HT1080 (cell line): ENCODE results near the gene HNRNPH1. TPM values are rescaled to one million over a fixed set of nuclear protein-coding genes. Genes with fewer than 3 reads are reported as not detected.

Experiments used
- DNase-seq: peaks from one replicate; pipeline ENCODE4 v3.0.0-alpha.2; 2015; ENCODE audit warnings: low read depth
- small RNA-seq: library from RNA; depleted of rRNA; stranded (forward); fragments of <200 nt; gene quantifications from one replicate; pipeline ENCODE3, GENCODE V24; 2014
- total RNA-seq: library from RNA; depleted of rRNA; stranded (reverse); fragments of >200 nt; shearing (Covaris generic); gene quantifications from 2 replicates; pipeline ENCODE4 v1.2.3, GENCODE V29; 2014; rRNA removed

The HNRNPH1 gene
- total RNA-seq, 1 experiment from 2014 or later = 420 TPM

DNA sequence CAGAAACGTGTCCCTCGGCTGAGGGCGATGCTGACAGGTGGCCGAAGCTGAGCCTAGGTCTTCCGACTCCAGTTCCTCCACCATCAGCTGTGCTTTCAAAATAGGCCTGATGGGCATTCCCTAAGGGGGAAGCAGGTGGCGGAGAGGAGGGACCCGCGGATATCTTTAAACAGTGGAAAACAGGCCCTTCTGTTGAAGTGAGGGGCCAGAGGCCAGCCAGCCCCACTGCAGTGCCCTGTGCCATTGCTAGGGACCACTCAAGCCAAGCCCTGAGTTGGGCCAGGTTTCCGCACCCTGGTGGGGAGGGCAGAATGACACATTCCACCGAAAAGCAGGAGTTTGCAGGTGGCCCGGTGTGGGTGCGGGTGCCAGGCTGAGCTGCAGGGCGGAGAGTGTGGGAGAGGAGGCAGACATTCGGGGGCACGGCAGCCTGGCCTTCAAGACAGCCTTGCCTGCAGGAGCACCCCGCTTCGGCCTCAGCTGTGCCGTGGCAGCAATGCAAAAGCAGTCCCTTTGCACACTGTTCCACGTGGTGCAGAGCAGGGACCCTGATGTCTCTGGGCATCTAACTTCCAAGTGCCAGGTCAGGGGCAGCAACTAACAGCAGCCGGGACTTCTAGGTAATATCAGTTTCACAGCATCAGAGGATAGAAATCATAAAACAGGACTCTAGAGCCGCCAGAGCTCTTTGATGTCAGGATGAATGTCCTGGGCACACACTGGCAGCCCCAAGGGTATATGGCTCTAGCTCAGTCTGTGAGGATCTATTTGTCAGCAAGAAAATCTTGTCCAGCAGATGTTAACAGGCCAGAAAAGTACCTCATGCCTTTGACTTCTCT, 17.2 kb downstream of the HNRNPH1 start:
- DNase-seq = no peak

- no peak for DNase-seq
Observed at GRCh38 chr5:179605026-179605833, 18.2 kb downstream of the HNRNPH1 start.

DNA sequence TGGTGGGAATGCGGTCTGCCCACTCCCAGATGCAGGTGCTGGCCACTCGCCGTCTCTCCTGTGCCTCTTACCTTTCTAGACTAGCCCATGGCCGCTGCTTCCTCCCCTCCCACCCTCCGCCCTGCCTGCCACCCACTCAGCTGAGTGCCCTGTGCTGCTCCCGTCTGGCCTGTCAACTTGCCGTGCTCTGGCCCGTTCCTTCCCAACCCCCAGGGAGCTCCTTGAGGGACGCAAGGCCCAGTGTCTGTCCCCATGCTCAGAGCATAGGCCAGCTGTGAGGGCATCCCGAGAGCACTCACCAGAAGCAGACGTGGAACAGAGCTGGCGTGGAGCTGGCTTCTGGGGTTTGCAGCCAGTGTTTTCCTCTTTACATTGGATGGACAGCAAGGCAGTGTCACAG, 20.2 kb downstream of the HNRNPH1 start:
- no peak for DNase-seq

GRCh38 chr5:179601871-179602625, 21.4 kb downstream of the HNRNPH1 start:
- DNase-seq = no peak

- DNase-seq = no peak
Observed at GRCh38 chr5:179599973-179600372, 23.5 kb downstream of the HNRNPH1 start.

- DNase-seq = no peak
Observed at GRCh38 chr5:179599566-179599965, 23.9 kb downstream of the HNRNPH1 start.

- no peak for DNase-seq
Observed at GRCh38 chr5:179599100-179599499, 24.4 kb downstream of the HNRNPH1 start.

GRCh38 chr5:179596421-179596820, 27.1 kb downstream of the HNRNPH1 start:
- DNase-seq = no peak

DNA sequence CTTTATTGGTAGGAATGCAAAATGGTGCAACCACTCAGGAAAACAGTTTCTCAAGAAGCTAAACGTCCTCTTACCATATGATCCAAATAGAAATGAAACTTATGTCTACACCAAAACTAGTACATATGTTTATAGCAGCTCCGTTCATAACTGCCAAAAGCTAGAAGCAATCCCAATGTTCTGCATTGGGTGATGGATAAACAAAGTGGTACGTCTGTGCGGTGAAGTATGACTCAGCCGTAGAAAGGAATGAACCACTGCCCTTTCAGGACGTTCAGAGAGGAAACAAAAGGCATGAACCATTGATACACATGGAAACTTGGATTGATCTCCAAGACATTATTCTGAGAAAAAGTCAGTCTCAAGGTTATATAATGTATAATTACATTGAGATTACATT, 27.6 kb downstream of the HNRNPH1 start:
- no peak for DNase-seq

- no peak for DNase-seq
Observed at GRCh38 chr5:179588166-179588565, 35.3 kb downstream of the HNRNPH1 start.

GRCh38 chr5:179585941-179586401, 37.5 kb downstream of the HNRNPH1 start:
- no peak for DNase-seq

DNA sequence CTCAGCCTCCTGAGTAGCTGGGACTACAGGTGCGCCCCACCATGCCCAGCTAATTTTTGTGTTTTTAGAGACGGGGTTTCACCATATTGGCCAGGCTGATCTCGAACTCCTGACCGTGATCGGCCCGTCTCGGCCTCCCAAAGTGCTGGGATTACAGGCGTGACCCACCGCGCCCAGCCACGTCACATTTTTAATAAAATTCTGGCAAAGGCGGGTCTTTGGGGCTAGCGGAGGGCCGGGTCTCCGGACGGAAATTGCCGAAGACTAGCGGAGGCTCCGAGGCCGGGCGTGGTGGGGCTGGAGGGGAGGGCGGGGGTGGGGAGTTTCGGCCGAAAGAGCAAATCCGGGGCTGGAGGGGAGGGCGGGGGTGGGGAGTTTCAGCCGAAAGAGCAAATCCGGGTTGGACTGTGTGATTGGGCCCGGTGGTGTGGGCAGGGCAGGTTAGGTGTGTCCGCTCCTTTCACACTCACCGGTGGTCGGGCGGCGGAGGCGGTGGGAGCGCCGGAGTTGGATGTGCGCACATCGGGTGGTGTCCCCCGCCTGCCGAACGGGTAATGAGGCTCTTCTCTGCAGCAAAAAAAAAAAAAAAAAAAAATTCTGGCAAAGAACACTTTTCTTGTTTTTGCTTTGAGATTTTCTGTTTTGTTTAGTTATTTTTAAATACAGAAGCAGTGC, 46.0 kb downstream of the HNRNPH1 start:
- no peak for DNase-seq

DNA sequence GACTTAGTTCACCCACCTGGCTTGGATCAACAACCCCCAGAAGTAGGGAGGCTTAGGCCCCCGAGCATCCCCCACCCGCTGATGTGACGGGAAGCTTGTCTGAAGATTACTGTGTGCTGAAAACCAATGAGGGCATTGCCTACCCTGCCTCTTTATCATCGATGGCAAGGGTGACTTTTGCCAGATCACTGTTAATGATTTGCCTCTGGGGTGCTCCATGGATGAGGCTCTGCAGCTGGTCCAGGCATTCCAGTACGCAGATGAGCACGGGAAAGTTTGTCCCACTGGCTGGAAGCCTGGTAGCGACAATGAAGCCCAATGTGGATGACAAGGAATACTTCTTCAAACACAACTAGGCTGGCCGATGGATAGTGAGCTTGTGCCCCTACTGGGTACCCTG, 51.1 kb downstream of the HNRNPH1 start:
- DNase-seq = no peak

GRCh38 chr5:179568721-179569120, 54.8 kb downstream of the HNRNPH1 start:
- DNase-seq = no peak

GRCh38 chr5:179564526-179564925, 58.9 kb downstream of the HNRNPH1 start:
- DNase-seq = no peak

Small RNA genes lying within 50 kb of the gene (small RNA-seq; reads per million reads assigned to genes)
- not detected for gene RF00017

Other genes with a start within 250 kb of the HNRNPH1 start
- gene RUFY1, start 73.1 kb downstream of the HNRNPH1 start, total RNA-seq = 24.0 and 24.5 TPM in 2 replicates
- not detected in 2 replicates for gene CBY3, start 57.4 kb upstream of the HNRNPH1 start, total RNA-seq
- gene CANX, start 75.3 kb upstream of the HNRNPH1 start, total RNA-seq = 346 and 364 TPM in 2 replicates
- gene MAML1, start 109.2 kb upstream of the HNRNPH1 start, total RNA-seq = 10.4 and 13.5 TPM in 2 replicates
- gene LTC4S, start 170.3 kb upstream of the HNRNPH1 start, total RNA-seq = 1.2 TPM in 1 of 2 replicates, not detected in the other
- 185 and 198 TPM in 2 replicates for gene MGAT4B, start 183.2 kb upstream of the HNRNPH1 start, total RNA-seq
- 881 and 984 TPM in 2 replicates for gene SQSTM1, start 197.2 kb upstream of the HNRNPH1 start, total RNA-seq
- gene MRNIP, start 235.1 kb upstream of the HNRNPH1 start, total RNA-seq = 6.9 and 10.1 TPM in 2 replicates